HEK293 (cell line): ENCODE results near the gene CDYL2.

Experiments used
- CTCF ChIP-seq: fragments of 450-650 bp; formaldehyde crosslinking; IDR thresholded peaks from 2 replicates; pipeline ENCODE4 v1.5.1; 2016; ENCODE audit warnings: missing biosample characterization, missing genetic modification characterization
- HIC1 ChIP-seq: fragments of 450-650 bp; formaldehyde crosslinking; IDR thresholded peaks from 2 replicates; pipeline ENCODE4 v1.5.1; 2016; ENCODE audit warnings: missing biosample characterization, missing genetic modification characterization
- HOXC10 ChIP-seq: sonication (generic); formaldehyde crosslinking; IDR thresholded peaks from 2 replicates; pipeline ENCODE4 v1.8.1; 2023; ENCODE audit warnings: mild to moderate bottlenecking, missing genetic modification reagents
- KLF9 ChIP-seq: fragments of 450-650 bp; formaldehyde crosslinking; IDR thresholded peaks from 2 replicates; pipeline ENCODE4 v1.5.1; 2016; ENCODE audit warnings: missing biosample characterization, missing genetic modification characterization, low read depth
- ZNF211 ChIP-seq: fragments of 450-650 bp; formaldehyde crosslinking; IDR thresholded peaks from 2 replicates; pipeline ENCODE4 v1.5.1; 2016; ENCODE audit warnings: low read depth, missing biosample characterization, missing genetic modification characterization
- ZNF664 ChIP-seq: fragments of 450-650 bp; formaldehyde crosslinking; IDR thresholded peaks from 2 replicates; pipeline ENCODE4 v1.5.1; 2016; ENCODE audit warnings: missing biosample characterization, missing genetic modification characterization

GRCh38 chr16:80739523-80739922, 64.9 kb downstream of the CDYL2 start:
- TF ChIP-seq ZNF664 (tag by site-specific recombination) = no peak
- TF ChIP-seq CTCF (tag by site-specific recombination) = no peak
- no peak for TF ChIP-seq ZNF211 (tag by site-specific recombination)
- TF ChIP-seq KLF9 = no peak
- no peak for TF ChIP-seq HOXC10 (CRISPR knock-in tag)
- TF ChIP-seq HIC1 = no peak
